CD14-positive monocyte (primary cell): ENCODE measurements around the gene SLC4A3. TPM values are rescaled to one million over a fixed set of nuclear protein-coding genes. Genes with fewer than 3 reads are reported as not detected.

Experiments
- DNase-seq, 3 donors: peaks; one replicate each; pipeline ENCODE4 v3.0.0-alpha.2; 2011 to 2022
- H2AFZ ChIP-seq: 2 replicates; pipeline ENCODE4 v1.6.0; 2012; ENCODE audit warnings: mild to moderate bottlenecking, low read depth, low read length, inconsistent platforms; ENCODE audit not compliant: insufficient read depth, poor library complexity, severe bottlenecking
- H3K27ac ChIP-seq, 2 donors: 1 replicate in 1 of 2; 2 replicates in 1 of 2; pipeline ENCODE4 v1.5.1; 2012 to 2013; ENCODE audit warnings: low read length in 2 of 2, control low read depth in 1 of 2, inconsistent platforms in 1 of 2, low read depth in 1 of 2, mild to moderate bottlenecking in 1 of 2
- H3K27me3 ChIP-seq, 2 donors: one replicate each; pipeline versions ENCODE4 v1.6.0 to v1.6.1; 2011 to 2013; ENCODE audit warnings: low read length in 2 of 2; ENCODE audit not compliant: control insufficient read depth in 2 of 2, insufficient read depth in 2 of 2
- H3K36me3 ChIP-seq, 2 donors: replicated peaks in 1 of 2; 1 replicate in 1 of 2; 2 replicates in 1 of 2; pipeline versions ENCODE4 v1.5.1 to v1.6.1; 2012 to 2013; ENCODE audit warnings: low read length in 2 of 2, control low read depth in 1 of 2, inconsistent platforms in 1 of 2, mild to moderate bottlenecking in 1 of 2; ENCODE audit not compliant: insufficient read depth in 2 of 2, control insufficient read depth in 1 of 2
- H3K4me1 ChIP-seq, 2 donors: 1 replicate in 1 of 2; 2 replicates in 1 of 2; pipeline versions ENCODE4 v1.5.1 to v1.6.1; 2012 to 2013; ENCODE audit warnings: low read length in 2 of 2, control low read depth in 1 of 2, inconsistent platforms in 1 of 2, mild to moderate bottlenecking in 1 of 2, moderate library complexity in 1 of 2; ENCODE audit not compliant: insufficient read depth in 2 of 2, control insufficient read depth in 1 of 2
- H3K4me2 ChIP-seq: replicated peaks from 2 replicates; pipeline ENCODE3; 2012; ENCODE audit warnings: low read length, moderate library complexity, mild to moderate bottlenecking; ENCODE audit not compliant: poor library complexity, severe bottlenecking; ENCODE audit errors: extremely low read depth
- H3K4me3 ChIP-seq, 3 experiments: fragments of 200-600 bp in 1 of 3; sonication (generic) in 1 of 3; replicated peaks in 1 of 3; 1 replicate in 2 of 3; 2 replicates in 1 of 3; pipeline ENCODE4 v1.5.1; 2011 to 2013; ENCODE audit warnings: low read length in 3 of 3, mild to moderate bottlenecking in 3 of 3, control low read depth in 2 of 3, low read depth in 2 of 3, inconsistent platforms in 1 of 3, moderate library complexity in 1 of 3
- H3K79me2 ChIP-seq: 2 replicates; pipeline ENCODE4 v1.6.0; 2012; ENCODE audit warnings: mild to moderate bottlenecking, control low read depth, inconsistent platforms, low read length, moderate library complexity; ENCODE audit not compliant: insufficient read depth
- H3K9ac ChIP-seq: 2 replicates; pipeline ENCODE4 v1.6.0; 2017; ENCODE audit warnings: low read length, mild to moderate bottlenecking; ENCODE audit not compliant: insufficient read depth, poor library complexity, severe bottlenecking
- H3K9me3 ChIP-seq, 2 donors: replicated peaks in 1 of 2; 1 replicate in 1 of 2; 2 replicates in 1 of 2; pipeline versions ENCODE4 v1.5.1 to v1.6.1; 2012 to 2013; ENCODE audit warnings: low read length in 2 of 2, control low read depth in 1 of 2; ENCODE audit not compliant: control insufficient read depth in 1 of 2, insufficient read depth in 1 of 2
- H4K20me1 ChIP-seq: 2 replicates; pipeline ENCODE4 v1.6.0; 2012; ENCODE audit warnings: mild to moderate bottlenecking, low read length, control low read depth, moderate library complexity; ENCODE audit not compliant: insufficient read depth
- H3K27ac Mint-ChIP-seq, 7 donors: one replicate each; pipeline ENCODE4 v1.8.0; 2020; ENCODE audit warnings: mild to moderate bottlenecking in 7 of 7, mixed read lengths in 7 of 7, moderate library complexity in 6 of 7, inconsistent platforms in 2 of 7
- H3K27me3 Mint-ChIP-seq, 3 donors: one replicate each; pipeline ENCODE4 v1.8.0; 2021 to 2022; ENCODE audit warnings: low read depth in 3 of 3, mild to moderate bottlenecking in 3 of 3, mixed read lengths in 3 of 3, moderate library complexity in 3 of 3, inconsistent platforms in 1 of 3
- H3K36me3 Mint-ChIP-seq, 2 donors: one replicate each; pipeline ENCODE4 v1.8.0; 2020; ENCODE audit warnings: mixed read lengths in 2 of 2, inconsistent platforms in 1 of 2, mild to moderate bottlenecking in 1 of 2
- H3K4me1 Mint-ChIP-seq: one replicate; pipeline ENCODE4 v1.8.0; 2020; ENCODE audit warnings: mild to moderate bottlenecking, mixed read lengths
- H3K4me3 Mint-ChIP-seq, 2 donors: one replicate each; pipeline ENCODE4 v1.8.0; 2020; ENCODE audit warnings: mild to moderate bottlenecking in 2 of 2, mixed read lengths in 2 of 2, moderate library complexity in 1 of 2
- H3K9me3 Mint-ChIP-seq, 7 donors: one replicate each; pipeline ENCODE4 v1.8.0; 2020 to 2022; ENCODE audit warnings: mixed read lengths in 7 of 7, mild to moderate bottlenecking in 6 of 7, moderate library complexity in 6 of 7, inconsistent platforms in 2 of 7
- CTCF ChIP-seq: fragments of 200-600 bp; IDR thresholded peaks from one replicate; pipeline ENCODE4 v1.8.0; 2022; ENCODE audit warnings: antibody characterized with exemption, mild to moderate bottlenecking
- WGBS: methylation state at CpG from one replicate; pipeline ENCODE4 v1.1.5; 2013; ENCODE audit warnings: missing lambda C conversion rate; ENCODE audit not compliant: insufficient coverage; 5-methylcytosine and 5-hydroxymethylcytosine counted together
- intact Hi-C, 2 donors: fragments of 100-400 bp; cut with micrococcal nuclease; formaldehyde crosslinking; loops; one replicate each; pipeline versions ENCODE4 v1.15.0 to v1.15.1; 2023
- polyA plus RNA-seq, 3 donors: library from polyadenylated mRNA; depleted of rRNA in 1 of 3; unstranded in 2 of 3; stranded (reverse) in 1 of 3; fragments of 300-500 nt in 2 of 3; fragments of >200 nt in 1 of 3; fragmentation: Illumina TruSeq in 2 of 3; gene quantifications; 1 replicate in 2 of 3; 2 replicates in 1 of 3; pipeline ENCODE4 v1.2.3, GENCODE V29; 2012 to 2021

SLC4A3 gene
- polyA plus RNA-seq, 3 donors, result 0.31 TPM; not detected in 2

GRCh38 chr2:219615036-219615435 lies 12.4 kb upstream of the SLC4A3 start:
- Histone ChIP-seq H3K4me1 (no peaks in the 10 kb centered on the region), H4K20me1 (no peaks in the 10 kb centered on the region), H3K36me3 (peaks cover 53 to 68% of the 10 kb centered on the region in 2 donors), H2AFZ (no peak overlapping the region), H3K9ac (no peak overlapping the region), H3K27me3 (no peaks in the 10 kb centered on the region), H3K4me3 (no peak overlapping the region), H3K79me2 (no peaks in the 10 kb centered on the region), H3K27ac (no peak overlapping the region), H3K9me3 (no peaks in the 10 kb centered on the region), H3K4me2 (no peak overlapping the region)
- WGBS, result 100% methylated on average over 11 of the region's 11 CpGs
- Mint-ChIP-seq H3K4me1 (peaks cover 5% of the 10 kb centered on the region), H3K4me3 (no peak overlapping the region), H3K27ac (peak overlapping the region in 3 of 7 donors; percentile 5 to 42 (median 23)), H3K36me3 (peaks cover 57 to 67% of the 10 kb centered on the region in 2 donors), H3K9me3 (no peaks in the 10 kb centered on the region), H3K27me3 (peaks cover 0 to 5% (median 0%) of the 10 kb centered on the region in 3 donors)
- intact Hi-C loops, result loop anchor here in 1 of 2 donors (10.0 kb wide), 1 partner anchor 190 kb away; no protein-coding TSS in a partner anchor
- DNase-seq, result no peak
- TF ChIP-seq CTCF, result no peak

GRCh38 chr2:219615894-219616293 lies 11.5 kb upstream of the SLC4A3 start:
- no peak overlapping the region for H3K4me3 Mint-ChIP-seq
- H3K9me3 Mint-ChIP-seq, result no peaks in the 10 kb centered on the region
- H3K9me3 ChIP-seq, result no peaks in the 10 kb centered on the region
- H3K36me3 Mint-ChIP-seq, result peaks cover 52 to 59% of the 10 kb centered on the region in 2 donors
- no peak overlapping the region for H3K27ac Mint-ChIP-seq
- H3K36me3 ChIP-seq, result peaks cover 47 to 60% of the 10 kb centered on the region in 2 donors
- no peaks in the 10 kb centered on the region for H3K27me3 ChIP-seq
- no peak overlapping the region for H3K9ac ChIP-seq
- H2AFZ ChIP-seq, result no peak overlapping the region
- no peak for DNase-seq
- peaks cover 5% of the 10 kb centered on the region for H3K4me1 Mint-ChIP-seq
- H3K27me3 Mint-ChIP-seq, result peaks cover 0 to 5% (median 0%) of the 10 kb centered on the region in 3 donors
- no peaks in the 10 kb centered on the region for H4K20me1 ChIP-seq
- no peak overlapping the region for H3K27ac ChIP-seq
- TF ChIP-seq CTCF, result no peak
- no peak overlapping the region for H3K4me2 ChIP-seq
- no peaks in the 10 kb centered on the region for H3K79me2 ChIP-seq
- no peak overlapping the region for H3K4me3 ChIP-seq
- no peaks in the 10 kb centered on the region for H3K4me1 ChIP-seq
- intact Hi-C loops, result loop anchor here in 1 of 2 donors (10.0 kb wide), 1 partner anchor 191 kb away; no protein-coding TSS in a partner anchor
- 99% methylated on average over 9 of the region's 12 CpGs for WGBS
